Measurements from ENCODE around the gene UBXN7.

- TF ChIP-seq POLR2A (IDR thresholded peaks at IDR 0.05): no peak
- TF ChIP-seq, protein P1, sequence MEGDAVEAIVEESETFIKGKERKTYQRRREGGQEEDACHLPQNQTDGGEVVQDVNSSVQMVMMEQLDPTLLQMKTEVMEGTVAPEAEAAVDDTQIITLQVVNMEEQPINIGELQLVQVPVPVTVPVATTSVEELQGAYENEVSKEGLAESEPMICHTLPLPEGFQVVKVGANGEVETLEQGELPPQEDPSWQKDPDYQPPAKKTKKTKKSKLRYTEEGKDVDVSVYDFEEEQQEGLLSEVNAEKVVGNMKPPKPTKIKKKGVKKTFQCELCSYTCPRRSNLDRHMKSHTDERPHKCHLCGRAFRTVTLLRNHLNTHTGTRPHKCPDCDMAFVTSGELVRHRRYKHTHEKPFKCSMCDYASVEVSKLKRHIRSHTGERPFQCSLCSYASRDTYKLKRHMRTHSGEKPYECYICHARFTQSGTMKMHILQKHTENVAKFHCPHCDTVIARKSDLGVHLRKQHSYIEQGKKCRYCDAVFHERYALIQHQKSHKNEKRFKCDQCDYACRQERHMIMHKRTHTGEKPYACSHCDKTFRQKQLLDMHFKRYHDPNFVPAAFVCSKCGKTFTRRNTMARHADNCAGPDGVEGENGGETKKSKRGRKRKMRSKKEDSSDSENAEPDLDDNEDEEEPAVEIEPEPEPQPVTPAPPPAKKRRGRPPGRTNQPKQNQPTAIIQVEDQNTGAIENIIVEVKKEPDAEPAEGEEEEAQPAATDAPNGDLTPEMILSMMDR (IDR thresholded peaks at IDR 0.05): no peak
Measured at GRCh38 chr3:196323691-196324090, 108.5 kb downstream of the UBXN7 start.
